ENCODE data around the gene PTPRD.

DNA sequence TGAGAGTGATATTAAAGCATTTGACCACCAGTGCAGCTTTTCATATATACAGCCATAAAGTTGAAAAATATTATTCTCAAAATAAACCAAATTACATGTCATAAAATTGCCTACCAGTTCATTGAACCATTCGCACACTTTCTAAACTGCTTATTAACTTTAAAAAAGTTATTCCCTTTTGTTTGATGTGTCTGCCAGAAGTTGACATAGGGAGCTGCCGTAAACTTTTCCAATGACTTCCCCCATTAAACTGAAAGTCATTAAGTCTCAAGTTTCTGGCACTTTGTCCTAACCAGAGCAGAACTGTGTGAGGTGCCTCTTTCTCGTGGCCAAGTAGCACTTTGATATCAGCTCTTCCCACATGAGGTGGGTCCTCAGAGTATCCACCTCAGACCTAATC, 2231.2 kb downstream of the PTPRD start:
- TF ChIP-seq, protein P1, sequence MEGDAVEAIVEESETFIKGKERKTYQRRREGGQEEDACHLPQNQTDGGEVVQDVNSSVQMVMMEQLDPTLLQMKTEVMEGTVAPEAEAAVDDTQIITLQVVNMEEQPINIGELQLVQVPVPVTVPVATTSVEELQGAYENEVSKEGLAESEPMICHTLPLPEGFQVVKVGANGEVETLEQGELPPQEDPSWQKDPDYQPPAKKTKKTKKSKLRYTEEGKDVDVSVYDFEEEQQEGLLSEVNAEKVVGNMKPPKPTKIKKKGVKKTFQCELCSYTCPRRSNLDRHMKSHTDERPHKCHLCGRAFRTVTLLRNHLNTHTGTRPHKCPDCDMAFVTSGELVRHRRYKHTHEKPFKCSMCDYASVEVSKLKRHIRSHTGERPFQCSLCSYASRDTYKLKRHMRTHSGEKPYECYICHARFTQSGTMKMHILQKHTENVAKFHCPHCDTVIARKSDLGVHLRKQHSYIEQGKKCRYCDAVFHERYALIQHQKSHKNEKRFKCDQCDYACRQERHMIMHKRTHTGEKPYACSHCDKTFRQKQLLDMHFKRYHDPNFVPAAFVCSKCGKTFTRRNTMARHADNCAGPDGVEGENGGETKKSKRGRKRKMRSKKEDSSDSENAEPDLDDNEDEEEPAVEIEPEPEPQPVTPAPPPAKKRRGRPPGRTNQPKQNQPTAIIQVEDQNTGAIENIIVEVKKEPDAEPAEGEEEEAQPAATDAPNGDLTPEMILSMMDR (IDR thresholded peaks at IDR 0.05 in 4 of 5, conservative IDR thresholded peaks at IDR 0.05 in 1 of 5): no peak
- TF ChIP-seq POLR2A (IDR thresholded peaks at IDR 0.05): no peak
